ENCODE data around the gene CACNA1A. TPM values are rescaled to one million over a fixed set of nuclear protein-coding genes. Genes with fewer than 3 reads are reported as not detected.

CACNA1A gene
- total RNA-seq, 1 donor from 2014 or later, result 0.25 TPM

DNA sequence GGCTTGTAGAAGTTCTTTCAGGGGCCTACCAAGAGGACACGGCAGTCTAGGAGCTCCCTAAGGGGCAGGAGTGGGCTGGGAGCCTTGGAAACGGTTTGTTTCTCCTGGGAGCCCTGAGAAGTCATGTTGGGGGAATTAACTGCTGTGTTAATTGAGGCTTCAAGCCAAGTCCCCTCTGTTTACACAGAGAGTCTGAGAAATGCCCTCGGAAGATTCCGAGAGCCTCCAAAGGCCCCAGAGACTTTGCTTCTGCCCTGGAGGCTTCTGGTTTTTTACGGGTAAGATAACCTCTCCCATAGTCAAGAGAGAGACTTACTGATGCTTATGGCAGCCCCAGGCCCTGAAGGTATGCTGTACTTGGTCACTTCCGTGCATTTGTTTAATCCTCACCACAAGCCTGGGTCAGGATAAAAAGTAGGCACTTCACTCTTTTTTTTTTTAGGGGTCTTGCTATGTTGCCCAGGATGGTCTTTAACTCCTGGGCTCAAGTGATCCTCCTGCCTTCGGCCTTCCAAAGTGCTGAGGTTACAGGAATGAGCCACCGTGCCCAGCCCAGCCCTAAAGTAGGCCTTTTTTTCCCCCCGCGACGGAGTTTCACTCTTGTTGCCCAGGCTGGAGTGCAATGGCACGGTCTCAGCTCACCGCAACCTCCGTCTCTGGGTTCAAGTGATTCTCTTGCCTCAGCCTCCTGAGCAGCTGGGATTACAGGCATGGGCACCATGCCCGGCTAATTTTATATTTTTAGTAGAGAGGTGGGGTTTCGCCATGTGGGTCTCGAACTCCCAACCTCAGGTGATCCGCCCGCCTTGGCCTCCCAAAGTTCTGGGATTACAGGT is 340.9 kb downstream of the CACNA1A start:
- Mint-ChIP-seq H3K27ac (peak overlapping the region; percentile 95), H3K4me3 (ENCODE audit: low read depth) (no peak overlapping the region), H3K9me3 (no peaks in the 10 kb centered on the region), H3K27me3 (ENCODE audit: low read depth) (no peaks in the 10 kb centered on the region), H3K36me3 (ENCODE audit: low read depth) (no peaks in the 10 kb centered on the region), H3K4me1 (ENCODE audit: low read depth) (peaks cover 57% of the 10 kb centered on the region)
- intact Hi-C loops (cut with micrococcal nuclease), result loop anchor here (10.0 kb wide), 1 partner anchor 1349 kb away; the partner anchor contains the start of gene DNAJB1
- DNase-seq (ENCODE audit: low spot score), result no peak

DNA sequence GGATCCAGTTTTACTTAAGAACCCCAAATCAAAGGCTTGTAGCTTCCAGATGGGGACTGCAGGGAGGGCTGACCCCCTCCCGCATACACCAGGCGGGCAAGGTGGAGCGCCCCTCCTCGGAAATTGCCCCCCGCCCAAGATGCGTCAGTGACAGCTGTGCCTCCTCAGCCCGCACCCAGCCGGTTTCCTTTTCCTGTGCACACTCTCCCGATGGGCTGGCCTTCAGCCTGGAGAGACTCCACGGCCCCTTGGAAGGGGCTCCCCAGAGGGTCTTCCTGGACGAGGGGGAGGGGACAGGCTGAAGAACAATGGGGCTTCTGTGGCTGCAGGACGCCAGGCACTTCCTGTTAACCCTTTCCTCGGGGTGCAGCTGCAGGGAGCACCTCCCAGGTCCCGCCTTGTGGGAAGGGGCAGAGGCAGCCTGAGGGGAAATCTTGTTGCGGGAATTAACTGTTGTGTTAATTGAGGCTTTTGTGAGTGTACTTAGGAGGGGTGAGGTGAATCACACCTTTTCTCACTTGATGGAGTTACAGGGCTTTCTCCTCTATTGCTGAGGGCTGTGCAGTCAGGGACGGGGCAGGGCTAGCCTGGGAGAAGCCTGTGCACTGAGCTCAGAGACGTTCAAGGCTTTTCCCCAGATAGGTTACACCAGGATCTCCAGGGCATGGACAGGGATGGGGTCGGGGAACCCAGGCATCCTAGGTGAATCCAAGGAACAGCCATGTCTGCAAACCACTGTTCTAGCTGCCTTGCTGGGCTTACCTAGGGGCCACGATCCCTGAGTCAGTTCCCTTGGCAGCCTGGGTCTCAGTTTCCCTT is 341.7 kb downstream of the CACNA1A start:
- H3K9me3 Mint-ChIP-seq, result no peaks in the 10 kb centered on the region

DNA sequence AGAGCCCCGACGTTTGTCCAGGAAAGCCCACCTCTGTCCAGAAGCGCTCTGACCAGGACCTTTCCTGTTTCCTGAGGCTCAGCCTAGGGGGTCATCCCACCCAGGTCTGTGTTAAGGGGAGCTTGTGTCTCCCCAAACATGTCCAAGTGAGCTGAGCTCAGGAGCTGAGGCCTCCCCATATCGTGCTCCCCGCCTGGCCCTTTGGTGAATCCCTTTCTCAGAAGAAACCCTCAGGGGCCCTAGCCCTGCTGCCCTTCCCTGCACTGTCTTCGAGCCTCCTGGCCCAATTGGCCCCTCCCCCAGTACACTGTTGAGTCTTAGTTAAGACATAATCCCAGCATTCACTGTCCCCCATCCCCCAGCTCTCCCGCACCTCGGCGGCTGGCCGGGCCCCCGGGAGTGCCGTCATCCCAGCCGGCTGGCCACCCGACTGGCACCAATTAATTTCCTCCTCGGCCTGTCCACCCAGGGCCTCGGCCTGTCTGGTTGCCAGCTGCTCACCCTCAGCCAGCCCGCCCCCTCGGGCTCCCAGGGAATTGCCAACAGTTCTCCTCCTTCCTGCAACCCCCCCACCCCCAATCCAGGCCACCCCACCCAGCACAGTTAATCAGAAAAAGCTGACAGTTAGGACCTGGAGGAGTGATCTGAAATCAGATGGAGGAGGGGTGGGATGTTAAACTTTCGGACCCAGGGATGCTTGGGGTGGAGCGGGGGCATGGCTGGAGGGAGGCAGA is 342.5 kb downstream of the CACNA1A start:
- intact Hi-C loops (cut with micrococcal nuclease), result loop anchor here (1.0 to 10.0 kb wide), 3 partner anchors 8 to 1351 kb away; partner anchors contain the start of gene DNAJB1
- Mint-ChIP-seq H3K9me3 (no peaks in the 10 kb centered on the region), H3K27ac (peak overlapping the region; percentile 95), H3K36me3 (ENCODE audit: low read depth) (no peaks in the 10 kb centered on the region), H3K27me3 (ENCODE audit: low read depth) (no peaks in the 10 kb centered on the region), H3K4me1 (ENCODE audit: low read depth) (peaks cover 45% of the 10 kb centered on the region), H3K4me3 (ENCODE audit: low read depth) (peak overlapping the region; percentile 70)
- DNase-seq (ENCODE audit: low spot score), result peak; percentile 56

More for the DNA sequence above, 341.7 kb downstream of the CACNA1A start:
- peak overlapping the region; percentile 95 for H3K27ac Mint-ChIP-seq
- no peaks in the 10 kb centered on the region for H3K36me3 Mint-ChIP-seq (ENCODE audit: low read depth)
- peak; percentile 38 for DNase-seq (ENCODE audit: low spot score)
- H3K4me1 Mint-ChIP-seq (ENCODE audit: low read depth), result peaks cover 53% of the 10 kb centered on the region
- no peaks in the 10 kb centered on the region for H3K27me3 Mint-ChIP-seq (ENCODE audit: low read depth)
- peak overlapping the region; percentile 70 for H3K4me3 Mint-ChIP-seq (ENCODE audit: low read depth)
- intact Hi-C loops (cut with micrococcal nuclease), result loop anchor here (10.0 kb wide), 1 partner anchor 1350 kb away; the partner anchor contains the start of gene DNAJB1

DNA sequence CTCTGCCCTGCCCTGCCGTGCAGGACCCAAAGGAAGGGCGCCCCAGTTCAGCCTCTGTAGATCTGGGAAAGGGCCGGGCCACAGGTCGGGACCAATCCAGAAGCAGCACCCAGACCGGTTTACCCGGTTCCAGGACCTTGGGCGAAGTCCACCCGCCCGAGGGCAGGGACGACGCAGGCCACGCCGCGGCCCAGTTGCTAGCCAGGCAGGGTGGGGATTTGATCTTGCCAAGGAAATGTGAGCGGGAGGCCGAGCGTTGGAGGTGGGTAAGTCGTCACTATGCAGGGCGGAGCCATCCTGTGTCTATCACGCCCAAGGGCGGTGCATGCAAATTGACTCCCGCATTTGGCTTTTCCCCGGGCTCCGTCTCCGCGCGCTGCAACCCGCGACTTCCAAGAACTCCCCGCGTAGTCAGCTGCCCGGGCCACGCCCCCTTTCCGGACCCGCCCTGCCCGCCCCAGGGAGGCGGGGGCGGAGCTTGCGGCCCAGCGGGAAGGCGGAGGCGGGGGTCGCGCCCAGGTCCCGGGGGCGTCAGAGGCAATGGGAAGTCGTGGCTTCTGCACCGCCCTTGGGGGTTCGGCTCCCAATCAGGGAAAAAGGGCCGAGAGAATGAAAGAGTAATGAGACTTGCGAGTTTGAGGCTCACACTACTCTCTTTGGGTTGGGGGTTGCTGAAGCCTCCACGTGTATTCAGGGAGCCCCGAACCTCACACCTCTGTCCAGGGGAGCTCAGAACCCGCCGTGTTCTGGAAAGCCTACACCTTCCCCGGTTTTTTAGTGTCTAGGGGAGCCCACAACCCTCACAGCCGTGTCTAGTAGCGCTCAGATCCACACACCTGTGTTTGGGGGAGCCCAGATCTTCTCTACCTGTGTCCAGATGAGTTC is 343.3 kb downstream of the CACNA1A start:
- H3K4me3 Mint-ChIP-seq (ENCODE audit: low read depth), result peak overlapping the region; percentile 86
- DNase-seq (ENCODE audit: low spot score), result peak; percentile 89
- no peaks in the 10 kb centered on the region for H3K9me3 Mint-ChIP-seq
- H3K4me1 Mint-ChIP-seq (ENCODE audit: low read depth), result peaks cover 48% of the 10 kb centered on the region
- intact Hi-C loops (cut with micrococcal nuclease), result loop anchor here (1.0 to 10.0 kb wide), 3 partner anchors 8 to 1352 kb away; partner anchors contain the start of gene DNAJB1
- no peaks in the 10 kb centered on the region for H3K27me3 Mint-ChIP-seq (ENCODE audit: low read depth)
- no peaks in the 10 kb centered on the region for H3K36me3 Mint-ChIP-seq (ENCODE audit: low read depth)
- H3K27ac Mint-ChIP-seq, result peak overlapping the region; percentile 95

DNA sequence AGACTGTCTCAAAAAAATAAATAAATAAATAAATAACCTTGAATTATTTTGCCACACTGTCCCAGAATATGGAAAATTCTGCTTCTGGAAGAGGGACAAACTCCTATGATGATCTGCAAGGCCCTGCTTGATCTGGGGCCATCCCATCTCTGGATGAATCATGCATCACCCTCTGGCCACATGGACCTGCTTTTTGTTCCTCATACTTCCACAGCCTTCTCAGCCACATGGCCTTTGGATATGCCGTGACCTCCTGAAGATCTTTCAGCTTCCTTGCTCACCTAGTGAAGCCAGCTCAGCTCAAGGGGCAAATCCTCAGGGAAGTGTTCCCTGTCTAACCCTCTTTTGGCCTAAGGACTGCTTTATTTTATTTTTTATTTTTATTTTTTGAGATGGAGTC is 345.7 kb downstream of the CACNA1A start:
- peak overlapping the region; percentile 78 for H3K27ac Mint-ChIP-seq
- intact Hi-C loops (cut with micrococcal nuclease), result loop anchor here (10.0 kb wide), 1 partner anchor 1354 kb away; the partner anchor contains the start of gene DNAJB1
- H3K4me1 Mint-ChIP-seq (ENCODE audit: low read depth), result peaks cover 51% of the 10 kb centered on the region

GRCh38 chr19:13159713-13160112 is 346.6 kb downstream of the CACNA1A start:
- Mint-ChIP-seq H3K9me3 (no peaks in the 10 kb centered on the region), H3K4me1 (ENCODE audit: low read depth) (peaks cover 48% of the 10 kb centered on the region), H3K27ac (no peak overlapping the region), H3K27me3 (ENCODE audit: low read depth) (no peaks in the 10 kb centered on the region), H3K4me3 (ENCODE audit: low read depth) (peak overlapping the region; percentile 35), H3K36me3 (ENCODE audit: low read depth) (peaks cover 9% of the 10 kb centered on the region)
- intact Hi-C loops (cut with micrococcal nuclease), result loop anchor here (10.0 kb wide), 1 partner anchor 1355 kb away; the partner anchor contains the start of gene DNAJB1
- DNase-seq (ENCODE audit: low spot score), result no peak

More for the DNA sequence above, 345.7 kb downstream of the CACNA1A start:
- Mint-ChIP-seq H3K27me3 (ENCODE audit: low read depth) (no peaks in the 10 kb centered on the region), H3K4me3 (ENCODE audit: low read depth) (no peak overlapping the region), H3K36me3 (ENCODE audit: low read depth) (peaks cover 3% of the 10 kb centered on the region), H3K9me3 (no peaks in the 10 kb centered on the region)
- no peak for DNase-seq (ENCODE audit: low spot score)

Measured in activated T-helper 2 cell treated with anti-CD3 and anti-CD28 coated beads, Interferon-gamma antibody, Interleukin-2, Interleukin-4, amounts not matched to agents 10 μg/mL and 5 μg/mL and 100 μg/mL, durations not matched to agents 14 hours and 24 hours and 36 hours (primary cell).